GM12878 (cell line): ENCODE results near the gene SNAPIN. TPM values are rescaled to one million over a fixed set of nuclear protein-coding genes. Genes with fewer than 3 reads are reported as not detected.

Experiments
- ATAC-seq: fragments of 200-7000 bp; cut with Tn5 transposase; 3 replicates; pipeline ENCODE4 v1.9.1; 2020; ENCODE audit warnings: mild to moderate bottlenecking, moderate library complexity
- BruUV-seq: library from RNA; stranded (reverse); fragments of 400-500 nt; replicated peaks from 2 replicates; lab custom pipeline; 2021; lab: Mats Ljungman, UMichigan
- CTCF ChIA-PET: fragments of 300-600 bp; sonication (Branson Sonifier 250); formaldehyde crosslinking; extraction: SDS; loops from one replicate; lab custom pipeline; 2021; ENCODE audit warnings: inconsistent platforms; lab: Yijun Ruan, JAX
- POLR2A ChIA-PET: fragments of 350-600 bp; formaldehyde crosslinking; extraction: SDS; loops from one replicate; lab custom pipeline; 2021; ENCODE audit warnings: inconsistent platforms; lab: Charles Lee
- RAD21 ChIA-PET: fragments of 300-600 bp; sonication (Branson Sonifier 250); formaldehyde crosslinking; loops from one replicate; lab custom pipeline; 2023; ENCODE audit warnings: antibody characterized with exemption; ENCODE audit not compliant: unreplicated experiment; lab: Charles Lee
- SMC1A ChIA-PET: fragments of 300-600 bp; sonication (Branson Sonifier 250); formaldehyde crosslinking; loops from one replicate; lab custom pipeline; 2023; ENCODE audit not compliant: unreplicated experiment, uncharacterized antibody; lab: Charles Lee
- DNase-seq: peaks from one replicate; pipeline ENCODE4 v3.0.0-alpha.2; 2011; ENCODE audit warnings: low read depth, low spot score
- FAIRE-seq: peaks from 3 replicates; lab custom pipeline; 2011; peaks lifted over from hg19 to GRCh38; lab: Jason Lieb, UNC
- H2AFZ ChIP-seq: 2 replicates; pipeline ENCODE4 v1.6.0; 2011; ENCODE audit warnings: low read depth, low read length, control low read depth; ENCODE audit not compliant: control insufficient read depth
- H3K27ac ChIP-seq: 2 replicates; pipeline ENCODE4 v1.5.1; 2011; ENCODE audit warnings: control low read depth; ENCODE audit not compliant: control insufficient read depth, insufficient read depth
- H3K27me3 ChIP-seq, 2 experiments: replicated peaks in 1 of 2; 2 replicates each; pipeline versions ENCODE4 v1.6.0 to v1.6.1; 2011; ENCODE audit warnings: low read length in 1 of 2; ENCODE audit not compliant: control insufficient read depth in 2 of 2, insufficient read depth in 2 of 2
- H3K36me3 ChIP-seq, 2 experiments: 2 replicates each; pipeline ENCODE4 v1.5.1; 2011; ENCODE audit warnings: low read length in 1 of 2; ENCODE audit not compliant: control insufficient read depth in 2 of 2, insufficient read depth in 2 of 2
- H3K4me1 ChIP-seq: 2 replicates; pipeline ENCODE4 v1.6.1; 2011; ENCODE audit warnings: mild to moderate bottlenecking, low read length, moderate library complexity, mixed read lengths; ENCODE audit not compliant: control insufficient read depth, insufficient read depth
- H3K4me2 ChIP-seq: 2 replicates; pipeline ENCODE4 v1.6.0; 2011; ENCODE audit warnings: control low read depth; ENCODE audit not compliant: control insufficient read depth, insufficient read depth
- H3K4me3 ChIP-seq: fragments of 200-600 bp; sonication (generic); 2 replicates; pipeline ENCODE4 v1.5.1; 2016
- H3K79me2 ChIP-seq: 2 replicates; pipeline ENCODE4 v1.6.0; 2011; ENCODE audit warnings: low read length; ENCODE audit not compliant: control insufficient read depth, insufficient read depth
- H3K9ac ChIP-seq: 2 replicates; pipeline ENCODE4 v1.8.0; 2011; ENCODE audit warnings: low read length, control low read depth, mixed read lengths; ENCODE audit not compliant: control insufficient read depth, insufficient read depth
- H3K9me3 ChIP-seq: replicated peaks from 3 replicates; pipeline ENCODE4 v1.5.1; 2011; ENCODE audit warnings: mild to moderate bottlenecking, low read length; ENCODE audit not compliant: control insufficient read depth, insufficient read depth
- H4K20me1 ChIP-seq: 2 replicates; pipeline ENCODE4 v1.6.0; 2011; ENCODE audit not compliant: control insufficient read depth, insufficient read depth
- CHD1 ChIP-seq: IDR thresholded peaks from 2 replicates; pipeline ENCODE4 v1.6.1; 2012; ENCODE audit warnings: low read depth, low read length, improper control_type of control experiment
- CUX1 ChIP-seq: IDR thresholded peaks from 2 replicates; pipeline ENCODE4 v1.6.1; 2012; ENCODE audit warnings: improper control_type of control experiment, low read depth, low read length; ENCODE audit not compliant: insufficient replicate concordance
- E4F1 ChIP-seq: fragments of 450-650 bp; IDR thresholded peaks from 2 replicates; pipeline ENCODE4 v1.6.1; 2018; ENCODE audit warnings: borderline replicate concordance, mild to moderate bottlenecking; ENCODE audit not compliant: partially characterized antibody
- GATAD2B ChIP-seq: fragments of 450-650 bp; conservative IDR thresholded peaks from 2 replicates; pipeline ENCODE4 v1.6.1; 2017; ENCODE audit warnings: low read depth, mild to moderate bottlenecking, moderate library complexity
- NFIC ChIP-seq: IDR thresholded peaks from 2 replicates; pipeline ENCODE4 v1.6.1; 2012; ENCODE audit warnings: low read depth, mild to moderate bottlenecking, inconsistent platforms, low read length, moderate library complexity
- WGBS: methylation state at CpG from one replicate; pipeline ENCODE4 v1.1.6; 2016; ENCODE audit warnings: low lambda C conversion rate; ENCODE audit not compliant: insufficient replicate concordance, insufficient coverage; ENCODE audit errors: missing lambda C conversion rate; 5-methylcytosine and 5-hydroxymethylcytosine counted together
- in situ Hi-C: fragments of 300-500 bp; cut with MboI; formaldehyde crosslinking; loops from 9 replicates; pipeline ENCODE4 v1.14.3; 2018; ENCODE audit warnings: mixed read lengths
- intact Hi-C: fragments of 100-400 bp; cut with micrococcal nuclease; formaldehyde crosslinking; loops from one replicate; pipeline ENCODE4 v1.14.2; 2022; ENCODE audit not compliant: unreplicated experiment
- polyA plus RNA-seq, 11 experiments: library from polyadenylated mRNA; depleted of rRNA in 4 of 11; unstranded in 6 of 11; stranded (reverse) in 5 of 11; fragments of >200 nt; fragmentation: Nextera tagmentation in 4 of 11; fragmentation: Illumina TruSeq in 1 of 11; extraction: Ambion mirVana in 4 of 11; extraction: Trizol in 1 of 11; gene quantifications; 1 replicate in 1 of 11; 2 replicates in 10 of 11; pipeline versions ENCODE4 v1.2.1 to v1.2.3, GENCODE V29; 2011 to 2016; ENCODE audit warnings: inconsistent platforms in 2 of 11, missing spikeins in 2 of 11, low read depth in 1 of 11
- total RNA-seq, 4 experiments: library from RNA; depleted of rRNA in 3 of 4; stranded (reverse); fragments of >200 nt in 3 of 4; fragmentation: Illumina TruSeq in 1 of 4; extraction: Trizol in 1 of 4; gene quantifications; 2 replicates each; pipeline versions ENCODE4 v1.2.1 to v1.2.3, GENCODE V29; 2013 to 2021

SNAPIN gene
- total and polyA plus RNA-seq, 10 of the 15 experiments (the other 5 are each of a cell fraction or from before 2014, with no cell fraction given): 12.4 to 78.1 (median 38.6) TPM

- Histone ChIP-seq H3K4me1 (peaks cover 16% of the 10 kb centered on the region), H3K9me3 (no peaks in the 10 kb centered on the region; the same call in 2 of the 3 replicates), H3K79me2 (no peaks in the 10 kb centered on the region), H3K4me3 (no peak overlapping the region), H3K27me3 (peaks cover 14 to 25% of the 10 kb centered on the region in 2 experiments), H3K9ac (no peak overlapping the region), H3K4me2 (no peak overlapping the region), H4K20me1 (no peaks in the 10 kb centered on the region; the same call in 1 of the 2 replicates), H2AFZ (no peak overlapping the region), H3K27ac (no peak overlapping the region), H3K36me3 (no peaks in the 10 kb centered on the region)
- no peak for FAIRE-seq
- ChIA-PET SMC1A (no interaction called here), POLR2A (no interaction called here), CTCF (no interaction called here), RAD21 (no interaction called here)
- BruUV-seq: no TSS peak
- DNase-seq: no peak
- intact Hi-C loops: no loop called here
- no peak for TF ChIP-seq E4F1
- in situ Hi-C loops: no loop called here
- no peak for ATAC-seq
- 65% methylated on average over 7 of the region's 7 CpGs for WGBS
These were observed 24.2 kb downstream of the SNAPIN start for GRCh38 chr1:153682730-153683129.

GRCh38 chr1:153683854-153684253, 25.4 kb downstream of the SNAPIN start:
- H3K4me3 ChIP-seq: no peak overlapping the region
- no peak overlapping the region for H3K9ac ChIP-seq
- POLR2A ChIA-PET: no interaction called here
- in situ Hi-C loops: no loop called here
- no peak overlapping the region for H3K27ac ChIP-seq
- SMC1A ChIA-PET: interaction anchor here (0.6 to 1.3 kb wide), 2 partner anchors 9 to 302 kb away, joined by 3 read pairs; partner anchors contain the start of gene RAB13
- RAD21 ChIA-PET: no interaction called here
- peaks cover 5 to 16% of the 10 kb centered on the region in 2 experiments for H3K27me3 ChIP-seq
- H3K36me3 ChIP-seq: no peaks in the 10 kb centered on the region
- no peak overlapping the region for H3K4me2 ChIP-seq
- no peaks in the 10 kb centered on the region for H3K79me2 ChIP-seq
- no peak for TF ChIP-seq NFIC
- TF ChIP-seq CUX1: no peak
- TF ChIP-seq GATAD2B: no peak
- TF ChIP-seq CHD1: no peak
- TF ChIP-seq, all 136 proteins: peak for 0
- Histone ChIP-seq H2AFZ (no peak overlapping the region), H3K9me3 (no peaks in the 10 kb centered on the region; the same call in 2 of the 3 replicates), H3K4me1 (peaks cover 7% of the 10 kb centered on the region), H4K20me1 (no peaks in the 10 kb centered on the region; the same call in 1 of the 2 replicates)
- intact Hi-C loops: no loop called here
- FAIRE-seq: no peak
- no TSS peak for BruUV-seq
- CTCF ChIA-PET: interaction anchor here (0.6 kb wide), 1 partner anchor 595 kb away, joined by 3 read pairs; no protein-coding TSS in a partner anchor
- ATAC-seq: no peak
- 36% methylated on average over 4 of the region's 5 CpGs for WGBS
- DNase-seq: no peak
